HG02943 (cell line): ENCODE measurements around the gene OSBPL3.
A peak's percentile ranks its signal among the peaks of the same experiment; 100 is the strongest.
"Not testable (repeated sequence)": the region's sequence is repeated elsewhere in the genome, so short reads cannot be mapped to it uniquely, and the experiment has no call there.

Experiments used
- ATAC-seq: cut with Tn5 transposase; IDR thresholded peaks from one replicate; pipeline ENCODE4 v1.9.1; 2021; ENCODE audit warnings: mild to moderate bottlenecking, low read depth, moderate library complexity; ENCODE audit not compliant: unreplicated experiment

The OSBPL3 gene

GRCh38 chr7:24979863-24980533, at the start of gene OSBPL3:
OSBPL3 (minus strand) TSS chr7:24980178; CDS start chr7:24892472, 87,706 bp downstream.
- ATAC-seq: peak; percentile 65

- ATAC-seq: no peak
Measured at GRCh38 chr7:25029075-25029474, 49.1 kb upstream of the OSBPL3 start.

GRCh38 chr7:25028370-25029021, 48.5 kb upstream of the OSBPL3 start:
- no peak for ATAC-seq

GRCh38 chr7:25026156-25026555, 46.2 kb upstream of the OSBPL3 start:
- no peak for ATAC-seq

- ATAC-seq: no peak
Measured at GRCh38 chr7:25025218-25025671, 45.3 kb upstream of the OSBPL3 start.

DNA sequence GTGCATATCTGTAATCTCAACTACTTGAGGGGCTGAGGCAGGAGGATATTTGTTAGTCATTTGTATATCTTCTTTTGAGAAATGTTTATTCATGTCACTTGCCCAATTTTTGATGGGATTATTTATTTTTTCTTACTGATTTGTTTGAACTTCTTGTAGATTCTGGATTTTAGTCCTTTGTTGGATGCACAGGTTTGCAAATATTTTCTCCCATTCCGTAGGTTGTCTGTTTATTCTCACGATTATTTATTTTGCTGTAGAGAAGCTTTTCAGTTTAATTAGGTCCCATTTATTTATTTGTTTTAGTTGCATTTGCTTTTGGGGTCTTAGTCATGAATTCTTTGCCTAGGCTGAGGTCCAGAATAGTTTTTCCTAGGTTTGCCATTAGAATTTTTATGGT, 44.1 kb upstream of the OSBPL3 start:
- ATAC-seq: no peak

- not testable (repeated sequence) for ATAC-seq
Measured at GRCh38 chr7:25017671-25018070, 37.7 kb upstream of the OSBPL3 start.

DNA sequence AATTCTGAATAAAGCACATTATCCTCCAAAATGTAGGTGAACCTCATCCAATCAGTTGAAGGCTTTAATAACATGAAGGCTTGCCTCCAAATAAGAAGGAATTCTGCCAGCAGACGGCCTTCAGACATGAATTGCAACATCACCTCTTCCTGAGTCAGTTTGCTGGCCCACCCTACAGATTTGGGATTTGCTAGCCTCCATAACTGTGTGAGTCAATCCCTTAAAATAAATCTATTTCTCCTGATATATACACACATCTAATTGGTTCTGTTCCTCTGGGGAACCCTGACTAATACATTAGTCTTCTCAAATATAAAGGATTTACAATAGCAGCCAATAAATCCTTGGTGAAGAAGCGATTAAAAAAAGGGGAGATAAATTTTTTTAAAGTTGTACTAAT, 34.8 kb upstream of the OSBPL3 start:
- no peak for ATAC-seq

DNA sequence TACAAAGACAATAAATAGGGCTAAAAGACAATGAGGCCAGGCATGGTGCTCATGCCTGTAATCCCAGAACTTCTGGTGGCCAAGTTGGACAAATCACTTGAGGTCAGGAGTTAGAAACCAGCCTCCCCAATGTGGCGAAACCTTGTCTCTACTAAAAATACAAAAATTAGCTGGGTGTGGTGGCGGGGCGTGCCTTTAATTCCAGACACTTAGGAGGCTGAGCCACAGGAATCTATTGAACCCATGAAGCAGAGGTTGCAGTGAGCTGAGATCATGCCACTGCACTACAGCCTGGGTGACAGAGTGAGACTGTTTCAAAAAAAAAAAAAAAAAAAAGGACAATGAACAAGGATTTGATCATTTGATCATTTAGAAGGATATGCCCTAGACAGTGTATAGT, 32.7 kb upstream of the OSBPL3 start:
- ATAC-seq: not testable (repeated sequence)

- no peak for ATAC-seq
Measured at GRCh38 chr7:25012254-25012653, 32.3 kb upstream of the OSBPL3 start.

GRCh38 chr7:25009257-25009656, 29.3 kb upstream of the OSBPL3 start:
- ATAC-seq: no peak

GRCh38 chr7:25007668-25008067, 27.7 kb upstream of the OSBPL3 start:
- ATAC-seq: no peak

DNA sequence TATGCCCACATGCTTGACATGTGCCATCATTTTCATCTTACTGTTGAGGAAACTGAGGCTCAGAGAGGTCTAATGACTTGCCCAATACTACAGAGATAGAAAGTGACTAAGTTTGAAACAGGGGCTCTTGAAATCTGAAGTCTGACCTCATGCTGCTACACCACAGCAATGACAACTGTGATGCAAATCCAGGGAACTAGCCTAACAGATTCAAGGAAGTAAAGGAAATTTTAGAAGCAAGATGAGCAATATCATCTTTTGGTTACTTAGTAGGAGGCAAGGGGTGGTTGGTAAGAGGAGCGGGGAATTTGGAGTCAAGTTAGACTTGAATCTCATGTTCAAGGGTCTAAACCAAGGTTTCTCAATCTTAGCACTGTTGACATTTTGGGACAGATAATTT, 26.3 kb upstream of the OSBPL3 start:
- ATAC-seq: no peak

DNA sequence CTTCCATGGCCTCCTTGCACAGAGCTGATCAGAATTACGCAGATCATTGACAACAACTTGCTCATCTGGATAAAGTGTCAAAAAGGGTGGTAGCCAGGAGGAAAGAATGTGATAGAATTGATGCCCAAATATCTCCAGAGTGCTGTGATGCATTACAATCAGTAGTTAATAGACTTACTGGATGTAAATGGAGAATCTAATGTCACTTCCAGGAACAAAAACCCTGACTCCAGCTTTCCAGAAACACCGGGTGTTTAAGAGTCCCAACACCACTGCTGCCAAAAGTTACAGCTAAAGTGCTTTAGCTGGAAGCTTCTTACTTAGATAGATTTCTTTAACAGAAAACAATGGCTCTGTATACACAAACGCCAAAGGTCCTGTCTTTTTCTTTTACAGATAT, 25.7 kb upstream of the OSBPL3 start:
- ATAC-seq: no peak

DNA sequence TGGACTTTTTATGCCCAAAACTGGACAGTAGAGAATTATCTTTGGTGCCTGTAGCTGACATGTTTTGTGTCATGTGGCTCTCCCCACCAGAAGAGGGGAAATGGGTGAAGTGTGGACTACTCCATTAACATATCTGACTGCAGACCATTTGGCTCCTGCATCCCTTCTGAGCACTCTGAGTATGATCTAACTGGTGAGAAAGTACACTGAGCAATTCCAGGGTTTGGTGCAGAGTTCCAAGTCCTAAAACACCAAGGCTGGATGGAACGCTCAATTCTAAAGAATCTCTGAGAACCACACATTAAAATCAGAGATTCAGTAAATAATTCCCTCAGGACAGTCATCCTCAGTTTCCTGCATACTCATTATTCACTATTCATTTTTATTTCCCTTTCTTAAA, 22.8 kb upstream of the OSBPL3 start:
- no peak for ATAC-seq

GRCh38 chr7:24995466-24995865, 15.5 kb upstream of the OSBPL3 start:
- ATAC-seq: no peak

DNA sequence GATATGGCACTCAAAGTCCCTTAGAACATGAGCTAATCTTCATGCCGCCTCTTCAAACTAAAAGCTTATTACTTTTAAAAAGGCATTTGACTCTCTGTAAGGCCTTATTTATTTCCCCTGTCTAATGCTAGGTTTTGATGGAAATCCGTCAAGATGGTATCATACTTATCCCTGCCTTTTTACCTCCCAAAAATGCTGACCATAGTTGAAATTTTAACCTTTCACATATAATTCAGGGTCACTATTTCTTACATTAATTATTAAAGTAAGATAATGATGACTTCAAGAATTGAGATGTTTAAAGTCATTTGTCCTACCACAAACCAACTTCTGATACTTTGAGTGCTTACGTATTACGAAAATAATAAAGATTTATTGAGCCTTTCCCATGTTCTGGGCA, 12.3 kb upstream of the OSBPL3 start:
- ATAC-seq: no peak

DNA sequence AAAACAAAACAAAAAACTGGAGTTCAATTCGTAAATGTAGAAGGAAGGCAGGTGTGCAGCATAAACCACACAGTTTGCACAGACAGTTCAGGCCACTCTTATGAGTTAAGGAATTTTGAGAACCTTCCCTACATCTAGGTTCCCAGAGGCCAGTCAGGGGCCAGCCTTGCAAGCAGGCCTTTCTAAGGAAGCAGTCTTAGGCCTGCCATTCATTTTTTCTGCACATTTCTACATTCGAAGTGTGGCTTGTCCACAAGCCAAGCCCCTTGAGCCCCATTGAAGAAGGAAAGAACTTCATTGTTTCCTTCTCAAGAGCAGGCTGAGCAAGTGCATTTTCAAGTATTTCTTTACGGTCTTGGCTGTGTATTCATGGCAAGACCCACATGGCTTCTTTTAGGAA, 11.4 kb upstream of the OSBPL3 start:
- no peak for ATAC-seq

- no peak for ATAC-seq
Measured at GRCh38 chr7:24987331-24987842, 7.4 kb upstream of the OSBPL3 start.

DNA sequence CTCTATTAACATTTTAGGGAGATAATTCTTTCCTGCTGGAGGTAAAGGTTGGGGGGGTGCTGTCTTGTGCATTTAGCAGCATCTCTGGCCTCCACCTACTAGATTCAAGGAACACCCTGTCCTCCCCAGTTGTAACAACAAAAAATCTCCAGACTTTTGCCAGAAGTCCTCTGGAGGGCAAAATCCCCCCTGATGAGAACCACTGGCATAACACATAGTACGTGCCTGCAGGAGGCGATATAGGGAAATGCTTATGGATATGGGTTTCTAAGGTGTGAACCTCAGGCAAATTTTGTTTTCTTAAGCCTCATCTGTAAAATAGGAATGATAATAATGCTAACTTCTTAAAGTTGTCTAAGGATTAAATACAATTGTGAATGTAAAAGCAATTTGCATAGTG, 2.9 kb upstream of the OSBPL3 start:
- ATAC-seq: no peak

GRCh38 chr7:24981171-24981951, 1.4 kb upstream of the OSBPL3 start:
- ATAC-seq: no peak
